GM12878 (cell line): Measurements from ENCODE around the gene TBC1D20. TPM values are rescaled to one million over a fixed set of nuclear protein-coding genes. Genes with fewer than 3 reads are reported as not detected.

Source experiments
- ATAC-seq: fragments of 200-7000 bp; cut with Tn5 transposase; 3 replicates; pipeline ENCODE4 v1.9.1; 2020; ENCODE audit warnings: mild to moderate bottlenecking, moderate library complexity
- BruUV-seq: library from RNA; stranded (reverse); fragments of 400-500 nt; replicated peaks from 2 replicates; lab custom pipeline; 2021; lab: Mats Ljungman, UMichigan
- CTCF ChIA-PET: fragments of 300-600 bp; sonication (Branson Sonifier 250); formaldehyde crosslinking; extraction: SDS; loops from one replicate; lab custom pipeline; 2021; ENCODE audit warnings: inconsistent platforms; lab: Yijun Ruan, JAX
- POLR2A ChIA-PET: fragments of 350-600 bp; formaldehyde crosslinking; extraction: SDS; loops from one replicate; lab custom pipeline; 2021; ENCODE audit warnings: inconsistent platforms; lab: Charles Lee
- RAD21 ChIA-PET: fragments of 300-600 bp; sonication (Branson Sonifier 250); formaldehyde crosslinking; loops from one replicate; lab custom pipeline; 2023; ENCODE audit warnings: antibody characterized with exemption; ENCODE audit not compliant: unreplicated experiment; lab: Charles Lee
- SMC1A ChIA-PET: fragments of 300-600 bp; sonication (Branson Sonifier 250); formaldehyde crosslinking; loops from one replicate; lab custom pipeline; 2023; ENCODE audit not compliant: unreplicated experiment, uncharacterized antibody; lab: Charles Lee
- DNase-seq: peaks from one replicate; pipeline ENCODE4 v3.0.0-alpha.2; 2011; ENCODE audit warnings: low read depth, low spot score
- FAIRE-seq: peaks from 3 replicates; lab custom pipeline; 2011; peaks lifted over from hg19 to GRCh38; lab: Jason Lieb, UNC
- H2AFZ ChIP-seq: 2 replicates; pipeline ENCODE4 v1.6.0; 2011; ENCODE audit warnings: low read depth, low read length, control low read depth; ENCODE audit not compliant: control insufficient read depth
- H3K27ac ChIP-seq: 2 replicates; pipeline ENCODE4 v1.5.1; 2011; ENCODE audit warnings: control low read depth; ENCODE audit not compliant: control insufficient read depth, insufficient read depth
- H3K27me3 ChIP-seq, 2 experiments: replicated peaks in 1 of 2; 2 replicates each; pipeline versions ENCODE4 v1.6.0 to v1.6.1; 2011; ENCODE audit warnings: low read length in 1 of 2; ENCODE audit not compliant: control insufficient read depth in 2 of 2, insufficient read depth in 2 of 2
- H3K36me3 ChIP-seq, 2 experiments: 2 replicates each; pipeline ENCODE4 v1.5.1; 2011; ENCODE audit warnings: low read length in 1 of 2; ENCODE audit not compliant: control insufficient read depth in 2 of 2, insufficient read depth in 2 of 2
- H3K4me1 ChIP-seq: 2 replicates; pipeline ENCODE4 v1.6.1; 2011; ENCODE audit warnings: mild to moderate bottlenecking, low read length, moderate library complexity, mixed read lengths; ENCODE audit not compliant: control insufficient read depth, insufficient read depth
- H3K4me2 ChIP-seq: 2 replicates; pipeline ENCODE4 v1.6.0; 2011; ENCODE audit warnings: control low read depth; ENCODE audit not compliant: control insufficient read depth, insufficient read depth
- H3K4me3 ChIP-seq: fragments of 200-600 bp; sonication (generic); 2 replicates; pipeline ENCODE4 v1.5.1; 2016
- H3K79me2 ChIP-seq: 2 replicates; pipeline ENCODE4 v1.6.0; 2011; ENCODE audit warnings: low read length; ENCODE audit not compliant: control insufficient read depth, insufficient read depth
- H3K9ac ChIP-seq: 2 replicates; pipeline ENCODE4 v1.8.0; 2011; ENCODE audit warnings: low read length, control low read depth, mixed read lengths; ENCODE audit not compliant: control insufficient read depth, insufficient read depth
- H3K9me3 ChIP-seq: replicated peaks from 3 replicates; pipeline ENCODE4 v1.5.1; 2011; ENCODE audit warnings: mild to moderate bottlenecking, low read length; ENCODE audit not compliant: control insufficient read depth, insufficient read depth
- H4K20me1 ChIP-seq: 2 replicates; pipeline ENCODE4 v1.6.0; 2011; ENCODE audit not compliant: control insufficient read depth, insufficient read depth
- BACH1 ChIP-seq: fragments of 450-650 bp; IDR thresholded peaks from 2 replicates; pipeline ENCODE4 v1.6.1; 2017; ENCODE audit warnings: mild to moderate bottlenecking, borderline replicate concordance
- CHD4 ChIP-seq: fragments of 200-600 bp; sonication (generic); IDR thresholded peaks from 2 replicates; pipeline ENCODE4 v1.6.1; 2016; ENCODE audit warnings: mild to moderate bottlenecking
- E2F4 ChIP-seq: IDR thresholded peaks from 2 replicates; pipeline ENCODE4 v1.6.1; 2012; ENCODE audit warnings: low read depth, low read length, improper control_type of control experiment
- EED ChIP-seq: sonication (generic); IDR thresholded peaks from 2 replicates; pipeline ENCODE4 v1.6.1; 2016; ENCODE audit warnings: antibody characterized with exemption, low read depth
- EP300 ChIP-seq, 2 experiments: fragments of 150-350 bp in 1 of 2; IDR thresholded peaks; 2 replicates each; pipeline ENCODE4 v1.6.1; 2011 to 2012; ENCODE audit warnings: low read depth in 2 of 2, low read length in 2 of 2, borderline replicate concordance in 1 of 2, improper control_type of control experiment in 1 of 2, inconsistent platforms in 1 of 2; ENCODE audit not compliant: control insufficient read depth in 1 of 2
- JUNB ChIP-seq: IDR thresholded peaks from 2 replicates; pipeline ENCODE4 v1.6.1; 2016; ENCODE audit warnings: antibody characterized with exemption, mild to moderate bottlenecking
- MXI1 ChIP-seq: fragments of 150-350 bp; IDR thresholded peaks from 2 replicates; pipeline ENCODE4 v1.6.1; 2011; ENCODE audit warnings: low read depth, mild to moderate bottlenecking, inconsistent platforms, low read length, improper control_type of control experiment
- PRDM15 ChIP-seq: fragments of 450-650 bp; formaldehyde crosslinking; IDR thresholded peaks from 2 replicates; pipeline ENCODE4 v1.4.0; 2020; ENCODE audit warnings: mild to moderate bottlenecking, moderate library complexity
- SIX5 ChIP-seq: IDR thresholded peaks from 2 replicates; pipeline ENCODE4 v1.6.1; 2011; ENCODE audit warnings: mild to moderate bottlenecking, low read depth, low read length, moderate library complexity; ENCODE audit not compliant: severe bottlenecking
- SMARCA5 ChIP-seq: fragments of 450-650 bp; IDR thresholded peaks from 2 replicates; pipeline ENCODE4 v1.6.1; 2017; ENCODE audit warnings: mild to moderate bottlenecking
- SREBF1 ChIP-seq: IDR thresholded peaks from 2 replicates; pipeline ENCODE4 v1.6.1; 2012; ENCODE audit warnings: mild to moderate bottlenecking, low read length
- TBL1XR1 ChIP-seq: IDR thresholded peaks from 2 replicates; pipeline ENCODE4 v1.6.1; 2012; ENCODE audit warnings: low read depth, low read length, improper control_type of control experiment
- ZBTB11 ChIP-seq: fragments of 450-650 bp; formaldehyde crosslinking; IDR thresholded peaks from 2 replicates; pipeline ENCODE4 v1.5.0; 2022; ENCODE audit warnings: mild to moderate bottlenecking, missing genetic modification characterization
- WGBS: methylation state at CpG from one replicate; pipeline ENCODE4 v1.1.6; 2016; ENCODE audit warnings: low lambda C conversion rate; ENCODE audit not compliant: insufficient replicate concordance, insufficient coverage; ENCODE audit errors: missing lambda C conversion rate; 5-methylcytosine and 5-hydroxymethylcytosine counted together
- in situ Hi-C: fragments of 300-500 bp; cut with MboI; formaldehyde crosslinking; loops from 9 replicates; pipeline ENCODE4 v1.14.3; 2018; ENCODE audit warnings: mixed read lengths
- intact Hi-C: fragments of 100-400 bp; cut with micrococcal nuclease; formaldehyde crosslinking; loops from one replicate; pipeline ENCODE4 v1.14.2; 2022; ENCODE audit not compliant: unreplicated experiment
- polyA plus RNA-seq, 11 experiments: library from polyadenylated mRNA; depleted of rRNA in 4 of 11; unstranded in 6 of 11; stranded (reverse) in 5 of 11; fragments of >200 nt; fragmentation: Nextera tagmentation in 4 of 11; fragmentation: Illumina TruSeq in 1 of 11; extraction: Ambion mirVana in 4 of 11; extraction: Trizol in 1 of 11; gene quantifications; 1 replicate in 1 of 11; 2 replicates in 10 of 11; pipeline versions ENCODE4 v1.2.1 to v1.2.3, GENCODE V29; 2011 to 2016; ENCODE audit warnings: inconsistent platforms in 2 of 11, missing spikeins in 2 of 11, low read depth in 1 of 11
- total RNA-seq, 4 experiments: library from RNA; depleted of rRNA in 3 of 4; stranded (reverse); fragments of >200 nt in 3 of 4; fragmentation: Illumina TruSeq in 1 of 4; extraction: Trizol in 1 of 4; gene quantifications; 2 replicates each; pipeline versions ENCODE4 v1.2.1 to v1.2.3, GENCODE V29; 2013 to 2021

TBC1D20 gene
- total and polyA plus RNA-seq, 10 of the 15 experiments (the other 5 are each of a cell fraction or from before 2014, with no cell fraction given): 4.3 to 17.9 (median 11.2) TPM

- intact Hi-C loops: no loop called here
- H3K4me3 ChIP-seq: no peak overlapping the region
- H3K36me3 ChIP-seq: peaks cover 8 to 35% of the 10 kb centered on the region in 2 experiments
- H3K9me3 ChIP-seq: no peaks in the 10 kb centered on the region
- ChIA-PET POLR2A (no interaction called here), SMC1A (no interaction called here), CTCF (interaction anchor here (1.1 to 2.0 kb wide), 2 partner anchors 12 to 13 kb away, joined by 3 to 6 read pairs; no protein-coding TSS in a partner anchor), RAD21 (no interaction called here)
- H3K4me2 ChIP-seq: no peak overlapping the region
- H2AFZ ChIP-seq: no peak overlapping the region
- H3K4me1 ChIP-seq: no peaks in the 10 kb centered on the region; the same call in 1 of the 2 replicates
- peaks cover 4% of the 10 kb centered on the region for H3K79me2 ChIP-seq
- H3K9ac ChIP-seq: no peak overlapping the region
- no peaks in the 10 kb centered on the region for H3K27me3 ChIP-seq
- in situ Hi-C loops: no loop called here
- DNase-seq (no peak), FAIRE-seq (no peak), ATAC-seq (no peak)
- H3K27ac ChIP-seq: no peak overlapping the region
- BruUV-seq: no TSS peak
- WGBS: 95% methylated on average over 12 of the region's 12 CpGs
- no peaks in the 10 kb centered on the region; the same call in none of the 2 replicates for H4K20me1 ChIP-seq
- no peak for TF ChIP-seq TBL1XR1
- TF ChIP-seq SIX5: no peak
- TF ChIP-seq BACH1: no peak
- TF ChIP-seq EP300 (IDR thresholded peaks at IDR 0.05; ENCODE audit: borderline replicate concordance in 1 of 2, control insufficient read depth in 1 of 2, low read depth in 2 of 2, low read length in 2 of 2): no peak
- no peak for TF ChIP-seq E2F4
- TF ChIP-seq SREBF1: no peak
- TF ChIP-seq EED: no peak
- no peak for TF ChIP-seq CHD4
- no peak for TF ChIP-seq PRDM15
- TF ChIP-seq MXI1: no peak
- no peak for TF ChIP-seq JUNB
- no peak for TF ChIP-seq ZBTB11 (CRISPR knock-in tag)
- TF ChIP-seq SMARCA5: no peak
These were observed 17.4 kb downstream of the TBC1D20 start for GRCh38 chr20:444862-445426.
